ENCODE data around the gene TBCA.

DNA sequence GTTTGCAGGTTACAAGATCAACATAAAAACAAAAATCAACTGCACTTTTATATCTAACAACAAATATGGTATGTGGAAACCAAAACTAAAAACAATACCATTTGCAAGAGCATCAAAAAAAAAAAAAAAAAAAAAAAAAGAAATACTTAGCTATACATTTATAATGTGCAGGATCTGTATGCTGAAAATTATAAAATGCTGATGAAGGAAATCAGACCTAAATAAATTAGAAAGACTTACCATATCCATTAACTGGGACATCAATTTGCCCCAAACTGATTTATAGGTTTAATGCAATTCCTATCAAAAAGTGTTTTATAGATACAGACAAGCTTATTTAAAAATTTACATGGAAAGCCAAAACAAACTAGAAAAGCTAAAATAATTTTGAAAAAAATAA lies 77.2 kb downstream of the TBCA start:
- TF ChIP-seq EZH2 (IDR thresholded peaks at IDR 0.05; ENCODE audit: insufficient read depth, poor library complexity, severe bottlenecking) (no peak), EZH2phosphoT487 (IDR thresholded peaks at IDR 0.05; ENCODE audit: insufficient read depth, low read depth) (no peak)

All from GM23248 (cell line).